GM18858 (cell line): ENCODE data around the gene LIN28B.

Experiments
- ATAC-seq: cut with Tn5 transposase; IDR thresholded peaks from one replicate; pipeline ENCODE4 v1.9.1; 2021; ENCODE audit not compliant: unreplicated experiment

The LIN28B gene

GRCh38 chr6:105108631-105109262 is 151.8 kb downstream of the LIN28B start:
- no peak for ATAC-seq

DNA sequence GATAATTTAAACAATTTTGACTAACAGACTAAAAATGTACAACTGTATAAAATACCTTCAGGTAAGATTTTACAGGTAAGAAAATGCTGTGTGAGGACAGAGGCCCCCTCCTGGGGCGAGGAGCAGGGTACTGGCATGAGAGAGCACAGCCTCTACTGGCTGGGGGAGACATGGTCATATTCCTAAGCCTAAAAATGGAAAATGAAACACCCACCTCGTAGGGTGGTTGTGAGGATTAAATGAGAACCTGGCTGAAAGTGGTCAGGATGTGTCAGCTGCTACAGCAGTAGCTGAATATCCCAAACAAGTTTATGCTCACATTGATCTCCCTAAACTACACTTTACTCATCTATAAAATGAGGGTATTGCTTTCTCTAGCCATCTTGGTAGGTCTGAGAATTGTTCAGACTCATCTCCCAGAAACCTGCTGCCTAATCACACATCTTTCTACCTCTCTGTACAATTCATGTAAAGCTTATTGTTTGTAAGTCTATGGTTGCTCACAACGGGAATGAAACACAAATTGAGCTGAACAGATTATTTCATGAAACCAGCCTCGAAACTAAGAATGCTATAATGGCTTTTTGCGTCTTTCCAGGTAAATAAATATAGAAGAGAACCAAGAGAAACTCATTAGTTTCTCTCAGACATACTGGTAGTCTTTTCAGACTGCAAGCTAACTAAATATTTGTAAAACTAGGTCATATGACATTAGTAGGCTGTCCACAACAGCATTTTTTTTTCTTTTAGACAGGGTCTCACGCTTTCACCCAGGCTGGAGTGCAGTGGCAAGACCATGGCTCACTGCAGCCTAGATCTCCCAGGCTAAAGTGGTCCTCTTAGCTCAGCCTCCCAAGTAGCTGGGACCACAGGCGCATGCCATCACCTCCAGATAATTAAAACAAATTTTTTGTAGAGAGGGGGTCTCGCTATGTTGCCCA is 153.3 kb downstream of the LIN28B start:
- ATAC-seq = no peak

- ATAC-seq = no peak
Measured at GRCh38 chr6:105111105-105111504, 154.2 kb downstream of the LIN28B start.

GRCh38 chr6:105111871-105112270 is 155.0 kb downstream of the LIN28B start:
- no peak for ATAC-seq

GRCh38 chr6:105112577-105112976 is 155.7 kb downstream of the LIN28B start:
- ATAC-seq = no peak

DNA sequence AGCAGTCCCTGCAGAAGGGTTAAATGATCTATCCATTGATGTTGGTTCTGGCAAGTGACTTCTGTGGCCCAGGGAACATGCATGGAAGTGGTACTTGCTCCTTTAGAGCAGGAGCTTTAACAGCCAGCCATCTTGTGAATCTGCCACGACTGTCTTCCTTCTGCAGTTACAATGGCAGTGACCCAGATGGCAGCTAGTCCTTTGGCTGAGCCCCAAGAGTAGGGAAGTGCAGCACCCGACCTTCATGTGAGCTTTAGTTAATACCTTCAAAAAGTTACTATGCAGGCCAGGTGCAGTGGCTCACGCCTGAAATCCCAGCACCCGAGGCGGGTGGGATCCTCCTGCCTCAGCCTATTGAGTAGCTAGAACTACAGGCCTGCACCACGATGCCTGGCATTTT is 156.5 kb downstream of the LIN28B start:
- ATAC-seq = no peak

- ATAC-seq = no peak
Measured at GRCh38 chr6:105116150-105116549, 159.2 kb downstream of the LIN28B start.

- no peak for ATAC-seq
Measured at GRCh38 chr6:105120570-105120969, 163.7 kb downstream of the LIN28B start.

GRCh38 chr6:105121981-105122380 is 165.1 kb downstream of the LIN28B start:
- no peak for ATAC-seq

- no peak for ATAC-seq
Measured at GRCh38 chr6:105122717-105123116, 165.8 kb downstream of the LIN28B start.
